HepG2 (cell line): ENCODE data around the gene OSGIN1. TPM values are rescaled to one million over a fixed set of nuclear protein-coding genes. Genes with fewer than 3 reads are reported as not detected.

Source experiments
- ERF ChIP-seq: IDR thresholded peaks from 2 replicates; pipeline ENCODE4 v1.6.1; 2018; ENCODE audit warnings: missing biosample characterization, missing genetic modification reagents
- HNF4A ChIP-seq: sonication (generic); formaldehyde crosslinking; IDR thresholded peaks from 2 replicates; pipeline ENCODE4 v1.4.0; 2020; ENCODE audit warnings: missing genetic modification reagents
- KAT7 ChIP-seq: IDR thresholded peaks from 2 replicates; pipeline ENCODE4 v1.6.1; 2018; ENCODE audit warnings: borderline replicate concordance, missing compliant biosample characterization
- MTF2 ChIP-seq: sonication (generic); formaldehyde crosslinking; IDR thresholded peaks from 2 replicates; pipeline ENCODE4 v1.5.0; 2020; ENCODE audit warnings: missing genetic modification reagents, borderline replicate concordance
- NCOR1 ChIP-seq: fragments of 200-600 bp; sonication (generic); IDR thresholded peaks from 2 replicates; pipeline ENCODE4 v1.7.0; 2017; ENCODE audit warnings: antibody characterized with exemption, low read length, borderline replicate concordance
- NFKB2 ChIP-seq: sonication (generic); formaldehyde crosslinking; IDR thresholded peaks from 2 replicates; pipeline ENCODE4 v1.4.0; 2020; ENCODE audit warnings: missing genetic modification reagents, borderline replicate concordance
- NR2F2 ChIP-seq: IDR thresholded peaks from 2 replicates; pipeline ENCODE4 v1.6.1; 2012; ENCODE audit warnings: low read depth, inconsistent platforms, borderline replicate concordance
- RARA ChIP-seq: IDR thresholded peaks from 2 replicates; pipeline ENCODE4 v1.6.1; 2016; ENCODE audit warnings: missing genetic modification reagents, missing compliant biosample characterization
- SALL2 ChIP-seq: sonication (generic); formaldehyde crosslinking; IDR thresholded peaks from 2 replicates; pipeline ENCODE4 v1.8.1; 2023; ENCODE audit warnings: mild to moderate bottlenecking, missing genetic modification reagents, inconsistent platforms
- TAF1 ChIP-seq: sonication (generic); formaldehyde crosslinking; IDR thresholded peaks from 2 replicates; pipeline ENCODE4 v1.4.0; 2020; ENCODE audit warnings: missing genetic modification reagents
- TCF7 ChIP-seq: sonication (generic); IDR thresholded peaks from 2 replicates; pipeline ENCODE4 v1.6.1; 2016; ENCODE audit warnings: antibody characterized with exemption, low read depth
- TRAFD1 ChIP-seq: sonication (generic); formaldehyde crosslinking; IDR thresholded peaks from 2 replicates; pipeline ENCODE4 v1.5.1; 2020; ENCODE audit warnings: missing genetic modification reagents, mild to moderate bottlenecking, borderline replicate concordance
- ZBTB34 ChIP-seq: sonication (generic); formaldehyde crosslinking; IDR thresholded peaks from 2 replicates; pipeline ENCODE4 v1.8.0; 2022; ENCODE audit warnings: mild to moderate bottlenecking, missing genetic modification reagents
- ZBTB37 ChIP-seq: sonication (generic); formaldehyde crosslinking; IDR thresholded peaks from 2 replicates; pipeline ENCODE4 v1.4.0; 2020; ENCODE audit warnings: mild to moderate bottlenecking, missing genetic modification reagents
- ZBTB44 ChIP-seq: sonication (generic); formaldehyde crosslinking; IDR thresholded peaks from 2 replicates; pipeline ENCODE4 v1.4.0; 2020; ENCODE audit warnings: missing genetic modification reagents
- ZNF549 ChIP-seq: sonication (generic); formaldehyde crosslinking; IDR thresholded peaks from 2 replicates; pipeline ENCODE4 v1.5.0; 2020; ENCODE audit warnings: missing genetic modification reagents
- ZNF768 ChIP-seq: sonication (generic); formaldehyde crosslinking; IDR thresholded peaks from 2 replicates; pipeline ENCODE4 v1.4.0; 2020; ENCODE audit warnings: missing genetic modification reagents
- ZNF780A ChIP-seq: sonication (generic); formaldehyde crosslinking; IDR thresholded peaks from 2 replicates; pipeline ENCODE4 v1.8.0; 2022; ENCODE audit warnings: mild to moderate bottlenecking, missing genetic modification reagents, moderate library complexity
- ZNF782 ChIP-seq: sonication (generic); formaldehyde crosslinking; IDR thresholded peaks from 2 replicates; pipeline ENCODE4 v1.4.0; 2020; ENCODE audit warnings: missing genetic modification reagents, mild to moderate bottlenecking, borderline replicate concordance
- polyA plus RNA-seq, 8 experiments: library from polyadenylated mRNA; depleted of rRNA in 3 of 8; stranded (reverse) in 7 of 8; unstranded in 1 of 8; fragments of >200 nt; fragmentation: Illumina TruSeq in 4 of 8; extraction: Trizol in 4 of 8; gene quantifications; 2 replicates each; pipeline versions ENCODE4 v1.2.1 to v1.2.3, GENCODE V29; 2011 to 2016; ENCODE audit warnings: low read depth in 4 of 8, missing spikeins in 1 of 8, mixed read lengths in 1 of 8; ENCODE audit not compliant: insufficient read depth in 1 of 8
- total RNA-seq, 5 experiments: library from RNA; depleted of rRNA; stranded (reverse); fragments of >200 nt; fragmentation: Illumina TruSeq; extraction: Trizol; gene quantifications; 2 replicates each; pipeline ENCODE4 v1.2.3, GENCODE V29; 2016; ENCODE audit warnings: low read depth in 1 of 5
- TF ChIP-seq, protein P1 (sequence below): IDR thresholded peaks from 2 replicates; pipeline ENCODE4 v1.6.1; 2016; ENCODE audit warnings: mild to moderate bottlenecking, missing biosample characterization, missing genetic modification reagents
- TF ChIP-seq, protein P2 (sequence below): sonication (generic); formaldehyde crosslinking; IDR thresholded peaks from 2 replicates; pipeline ENCODE4 v1.9.0; 2022; ENCODE audit warnings: missing genetic modification reagents, mild to moderate bottlenecking, borderline replicate concordance

OSGIN1 gene
- total and polyA plus RNA-seq, 2 of the 13 experiments (the other 11 are each of a cell fraction or from before 2014, with no cell fraction given), result 20.5 to 27.1 TPM

GRCh38 chr16:83946781-83947566 is 6.1 kb upstream of the OSGIN1 start (continued):
- TF ChIP-seq ZBTB44 (CRISPR knock-in tag) (no peak), SALL2 (CRISPR knock-in tag) (no peak), ZNF549 (CRISPR knock-in tag) (no peak), ZNF768 (CRISPR knock-in tag) (peak; percentile 96), TCF7 (peak; percentile 54), MTF2 (CRISPR knock-in tag) (no peak), ZBTB34 (CRISPR knock-in tag) (peak; percentile 88; the same call in 1 of the 2 replicates), ERF (peak; percentile 51; the same call in 1 of the 2 replicates), NCOR1 (no peak), TAF1 (CRISPR knock-in tag) (no peak), RARA (peak; percentile 98), ZBTB37 (CRISPR knock-in tag) (peak; percentile 92), ZNF782 (CRISPR knock-in tag) (no peak), TRAFD1 (CRISPR knock-in tag) (no peak), NFKB2 (CRISPR knock-in tag) (peak; percentile 70; the same call in 1 of the 2 replicates), HNF4A (CRISPR knock-in tag) (peak; percentile 49), KAT7 (no peak), ZNF780A (CRISPR knock-in tag) (no peak), NR2F2 (0 out of 2 replicates have a peak, but pooled peaks have one; percentile 41)
- TF ChIP-seq, protein P1, sequence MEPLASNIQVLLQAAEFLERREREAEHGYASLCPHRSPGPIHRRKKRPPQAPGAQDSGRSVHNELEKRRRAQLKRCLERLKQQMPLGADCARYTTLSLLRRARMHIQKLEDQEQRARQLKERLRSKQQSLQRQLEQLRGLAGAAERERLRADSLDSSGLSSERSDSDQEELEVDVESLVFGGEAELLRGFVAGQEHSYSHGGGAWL (CRISPR knock-in tag), result 0 out of 2 replicates have a peak, but pooled peaks have one; percentile 20
- TF ChIP-seq, protein P2, sequence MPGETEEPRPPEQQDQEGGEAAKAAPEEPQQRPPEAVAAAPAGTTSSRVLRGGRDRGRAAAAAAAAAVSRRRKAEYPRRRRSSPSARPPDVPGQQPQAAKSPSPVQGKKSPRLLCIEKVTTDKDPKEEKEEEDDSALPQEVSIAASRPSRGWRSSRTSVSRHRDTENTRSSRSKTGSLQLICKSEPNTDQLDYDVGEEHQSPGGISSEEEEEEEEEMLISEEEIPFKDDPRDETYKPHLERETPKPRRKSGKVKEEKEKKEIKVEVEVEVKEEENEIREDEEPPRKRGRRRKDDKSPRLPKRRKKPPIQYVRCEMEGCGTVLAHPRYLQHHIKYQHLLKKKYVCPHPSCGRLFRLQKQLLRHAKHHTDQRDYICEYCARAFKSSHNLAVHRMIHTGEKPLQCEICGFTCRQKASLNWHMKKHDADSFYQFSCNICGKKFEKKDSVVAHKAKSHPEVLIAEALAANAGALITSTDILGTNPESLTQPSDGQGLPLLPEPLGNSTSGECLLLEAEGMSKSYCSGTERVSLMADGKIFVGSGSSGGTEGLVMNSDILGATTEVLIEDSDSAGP (CRISPR knock-in tag), result peak; percentile 13; the same call in 1 of the 2 replicates
